Measurements from ENCODE around the gene MYO10.

The MYO10 gene

DNA sequence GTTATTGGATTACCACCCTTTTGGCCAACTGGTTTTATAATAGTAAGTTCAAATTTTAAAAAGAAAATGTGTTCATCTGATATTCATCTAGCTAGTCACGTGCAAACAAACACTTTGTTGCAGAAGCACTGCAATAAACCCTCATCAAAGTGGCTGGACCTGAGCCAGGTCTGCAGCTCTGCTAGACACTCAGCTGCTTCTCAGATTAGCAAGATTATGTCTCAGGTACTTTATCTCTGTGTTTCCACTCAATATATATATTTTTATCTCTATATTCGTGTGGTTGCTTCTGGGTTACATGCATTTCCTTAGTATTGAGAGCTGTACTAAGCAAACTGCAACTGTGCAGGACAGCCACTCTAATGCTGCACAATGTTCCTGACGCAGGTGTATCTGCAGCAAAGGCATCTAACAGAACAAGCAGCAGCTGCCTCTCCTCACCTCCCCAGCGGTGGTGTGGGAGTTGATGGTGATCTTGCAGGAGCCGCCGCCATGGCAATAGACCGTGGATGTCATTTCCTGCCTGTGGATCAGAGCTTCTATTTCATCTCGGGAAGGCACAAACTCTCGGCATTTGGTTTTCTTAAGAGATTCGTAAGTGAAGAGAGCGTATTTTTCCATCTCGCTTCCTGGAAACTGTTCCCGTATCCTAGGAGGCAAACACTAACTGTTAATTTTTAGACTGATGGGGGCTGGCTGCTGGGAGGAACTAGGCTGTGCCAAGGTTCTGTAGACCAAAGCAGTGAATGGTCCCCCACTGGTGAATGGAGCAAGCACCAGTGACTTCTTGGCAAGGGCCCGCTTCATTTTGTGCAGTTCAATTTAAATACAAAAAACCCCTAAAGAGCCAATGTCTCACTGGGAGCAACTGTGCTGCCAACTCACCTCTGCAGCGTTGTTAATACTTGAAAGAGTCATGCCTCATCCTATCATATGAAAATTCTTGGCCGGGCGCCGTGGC lies 262.6 kb downstream of the MYO10 start:
- DNase-seq (ENCODE audit: extremely low read depth, low read depth): no peak
- no peak overlapping the region for H3K4me3 ChIP-seq (replicated peaks; ENCODE audit: low read depth, low read length)
- TF ChIP-seq, protein P1, sequence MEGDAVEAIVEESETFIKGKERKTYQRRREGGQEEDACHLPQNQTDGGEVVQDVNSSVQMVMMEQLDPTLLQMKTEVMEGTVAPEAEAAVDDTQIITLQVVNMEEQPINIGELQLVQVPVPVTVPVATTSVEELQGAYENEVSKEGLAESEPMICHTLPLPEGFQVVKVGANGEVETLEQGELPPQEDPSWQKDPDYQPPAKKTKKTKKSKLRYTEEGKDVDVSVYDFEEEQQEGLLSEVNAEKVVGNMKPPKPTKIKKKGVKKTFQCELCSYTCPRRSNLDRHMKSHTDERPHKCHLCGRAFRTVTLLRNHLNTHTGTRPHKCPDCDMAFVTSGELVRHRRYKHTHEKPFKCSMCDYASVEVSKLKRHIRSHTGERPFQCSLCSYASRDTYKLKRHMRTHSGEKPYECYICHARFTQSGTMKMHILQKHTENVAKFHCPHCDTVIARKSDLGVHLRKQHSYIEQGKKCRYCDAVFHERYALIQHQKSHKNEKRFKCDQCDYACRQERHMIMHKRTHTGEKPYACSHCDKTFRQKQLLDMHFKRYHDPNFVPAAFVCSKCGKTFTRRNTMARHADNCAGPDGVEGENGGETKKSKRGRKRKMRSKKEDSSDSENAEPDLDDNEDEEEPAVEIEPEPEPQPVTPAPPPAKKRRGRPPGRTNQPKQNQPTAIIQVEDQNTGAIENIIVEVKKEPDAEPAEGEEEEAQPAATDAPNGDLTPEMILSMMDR (IDR thresholded peaks at IDR 0.05; ENCODE audit: low read depth, low read length, missing control alignments): no peak

GRCh38 chr5:16671208-16671607 lies 264.9 kb downstream of the MYO10 start:
- DNase-seq (ENCODE audit: extremely low read depth, low read depth): no peak
- TF ChIP-seq, protein P1 (IDR thresholded peaks at IDR 0.05; ENCODE audit: low read depth, low read length, missing control alignments): no peak
- H3K4me3 ChIP-seq (replicated peaks; ENCODE audit: low read depth, low read length): no peak overlapping the region

GRCh38 chr5:16669776-16670175 lies 266.3 kb downstream of the MYO10 start:
- DNase-seq (ENCODE audit: extremely low read depth, low read depth): no peak
- H3K4me3 ChIP-seq (replicated peaks; ENCODE audit: low read depth, low read length): no peak overlapping the region
- TF ChIP-seq, protein P1 (IDR thresholded peaks at IDR 0.05; ENCODE audit: low read depth, low read length, missing control alignments): no peak

DNA sequence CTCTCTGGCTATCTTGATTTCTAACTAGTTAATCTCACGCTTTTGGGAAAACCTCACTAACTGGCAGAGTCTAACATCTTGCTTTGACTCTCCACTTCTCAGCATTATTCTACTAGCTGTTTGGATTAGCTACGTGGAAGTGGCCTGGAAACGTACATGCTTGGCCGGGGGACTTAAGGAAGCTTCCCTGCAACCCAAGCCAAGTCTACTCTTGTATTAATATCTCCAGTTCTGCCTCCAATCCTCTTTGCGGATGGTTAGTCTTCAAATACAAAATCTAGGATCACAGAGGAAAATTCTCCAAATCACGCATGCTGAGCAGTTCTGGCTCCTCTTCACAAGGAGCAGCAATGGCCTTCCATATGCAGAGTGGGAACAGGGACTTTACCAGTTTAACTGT lies 267.5 kb downstream of the MYO10 start:
- H3K4me3 ChIP-seq (replicated peaks; ENCODE audit: low read depth, low read length): no peak overlapping the region
- TF ChIP-seq, protein P1 (IDR thresholded peaks at IDR 0.05; ENCODE audit: low read depth, low read length, missing control alignments): no peak
- no peak for DNase-seq (ENCODE audit: extremely low read depth, low read depth)

- TF ChIP-seq, protein P1 (IDR thresholded peaks at IDR 0.05; ENCODE audit: low read depth, low read length, missing control alignments): no peak
Measured at GRCh38 chr5:16668194-16668593, 267.9 kb downstream of the MYO10 start.

GRCh38 chr5:16666883-16667398 lies 269.1 kb downstream of the MYO10 start:
- TF ChIP-seq, protein P1 (IDR thresholded peaks at IDR 0.05; ENCODE audit: low read depth, low read length, missing control alignments): peak; percentile 21
- no peak overlapping the region for H3K4me3 ChIP-seq (replicated peaks; ENCODE audit: low read depth, low read length)
- DNase-seq (ENCODE audit: extremely low read depth, low read depth): no peak

More at GRCh38 chr5:16668194-16668593, 267.9 kb downstream of the MYO10 start:
- H3K4me3 ChIP-seq (replicated peaks; ENCODE audit: low read depth, low read length): no peak overlapping the region
- no peak for DNase-seq (ENCODE audit: extremely low read depth, low read depth)
